Skeletal muscle cell (primary cell): ENCODE results near the gene CT47A1.
"Not testable (repeated sequence)": the region's sequence is repeated elsewhere in the genome, so short reads cannot be mapped to it uniquely, and the experiment has no call there.

Source experiments
- DNase-seq: peaks from one replicate; pipeline ENCODE4 v3.0.0-alpha.2; 2010; ENCODE audit warnings: low read depth
- H3K4me3 ChIP-seq: 2 replicates; pipeline ENCODE4 v1.5.1; 2011; ENCODE audit warnings: low read depth, mild to moderate bottlenecking, control low read depth, low read length, moderate library complexity

CT47A1 gene

DNA sequence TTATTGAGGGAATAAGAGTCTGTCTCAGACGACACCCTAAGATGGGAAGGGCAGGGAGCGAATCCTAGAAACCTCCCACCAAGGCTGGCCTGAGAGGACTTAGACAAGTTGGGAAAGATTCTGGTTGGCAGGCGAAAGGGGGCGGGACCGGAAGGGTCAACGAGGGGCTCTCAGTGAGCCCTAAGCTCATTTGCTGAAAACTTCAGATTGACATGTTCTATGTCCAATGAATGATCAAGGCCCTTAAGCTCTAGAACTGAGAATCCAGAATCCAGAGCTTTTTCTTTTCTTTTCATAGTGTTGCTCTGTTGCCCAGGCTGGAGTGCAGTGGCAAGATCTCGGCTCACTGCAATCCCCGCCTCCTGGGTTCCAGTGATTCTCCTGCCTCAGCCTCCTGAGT, at the start of gene CT47A1:
Gene CT47A1, minus strand, starts transcription at position 101 of the 400 bp plus-strand sequence. CDS start 231 bp downstream, outside the sequence.
- H3K4me3 ChIP-seq, DNase-seq: not testable (repeated sequence)

DNA sequence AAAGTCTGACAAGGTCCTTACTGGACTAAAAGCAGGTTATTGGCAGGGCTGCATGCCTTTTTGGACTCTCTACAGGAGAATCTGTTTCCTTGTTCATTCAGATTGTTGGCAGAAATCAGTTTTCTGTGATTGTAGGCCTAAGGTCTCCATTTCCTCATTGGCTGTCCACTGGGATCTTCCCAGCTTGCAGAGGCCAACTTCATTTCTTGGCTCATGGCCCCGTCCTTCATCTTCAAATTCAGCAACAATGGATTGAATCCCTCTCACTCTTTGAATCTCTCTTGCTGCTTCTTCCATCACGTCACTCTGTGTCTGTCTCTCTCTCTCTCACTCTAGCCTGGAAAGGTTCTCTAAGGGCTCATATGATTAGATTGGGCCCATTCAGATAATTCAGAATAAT, 47.0 kb upstream of the CT47A1 start:
- no peak for DNase-seq
- no peak overlapping the region for H3K4me3 ChIP-seq

DNA sequence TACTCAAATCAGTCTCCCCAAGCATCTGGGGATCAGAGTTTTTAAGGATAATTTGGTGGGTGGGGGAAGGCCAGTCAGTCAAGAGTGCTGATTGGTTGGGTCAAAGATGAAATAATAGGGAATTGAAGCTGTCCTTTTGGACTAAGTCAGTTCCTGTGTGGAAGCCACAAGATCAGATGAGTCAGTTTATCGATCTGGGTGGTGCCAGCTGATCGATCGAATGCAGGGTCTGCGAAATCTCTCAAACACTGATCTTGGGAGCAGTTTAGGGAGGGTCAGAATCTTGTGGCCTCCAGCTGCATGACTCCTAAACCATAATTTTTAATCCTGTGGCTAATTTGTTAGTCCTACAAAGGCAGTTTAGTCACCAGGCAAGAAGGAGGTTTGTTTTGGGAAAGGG, 44.5 kb upstream of the CT47A1 start:
- no peak for DNase-seq
- no peak overlapping the region for H3K4me3 ChIP-seq

DNA sequence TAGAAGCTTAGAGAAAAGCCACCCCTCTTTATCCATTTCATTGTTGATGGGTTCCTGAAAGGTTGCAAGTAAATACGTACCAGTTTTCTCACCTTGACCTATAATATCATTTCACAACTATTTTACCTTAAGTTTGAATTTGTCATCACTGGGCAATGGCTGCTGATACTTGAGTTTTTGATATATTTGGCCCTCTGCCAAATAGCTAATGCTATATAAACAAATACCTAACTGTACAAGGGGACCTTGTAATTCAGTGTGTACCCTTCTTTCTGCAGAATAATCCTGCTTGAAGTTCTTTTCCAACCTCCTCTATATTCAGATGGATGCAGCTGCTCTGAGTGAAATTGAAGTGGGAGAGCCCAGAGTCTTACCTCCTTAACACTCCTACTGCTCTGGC, 42.9 kb upstream of the CT47A1 start:
- no peak overlapping the region for H3K4me3 ChIP-seq
- DNase-seq = no peak

DNA sequence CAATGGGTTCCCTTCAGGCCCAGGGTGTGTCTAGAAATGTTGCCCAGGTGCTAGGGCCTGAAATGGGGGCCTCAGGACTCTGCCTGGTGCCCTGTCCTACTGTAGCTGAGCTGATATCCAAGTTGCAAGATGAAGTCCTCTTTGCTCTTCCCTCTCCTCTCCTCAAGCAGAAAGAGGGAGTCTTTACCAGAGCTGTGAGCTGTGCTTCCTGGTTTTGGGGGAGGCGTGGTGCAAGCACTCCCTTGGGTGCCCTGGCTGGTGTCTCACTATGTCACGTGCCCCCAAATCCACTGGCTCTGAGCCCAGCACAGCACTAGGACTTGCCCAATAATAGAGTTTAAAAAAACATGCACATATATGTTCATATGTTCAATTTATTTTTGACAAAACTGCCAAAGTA, 29.3 kb upstream of the CT47A1 start:
- DNase-seq = no peak
- no peak overlapping the region for H3K4me3 ChIP-seq

DNA sequence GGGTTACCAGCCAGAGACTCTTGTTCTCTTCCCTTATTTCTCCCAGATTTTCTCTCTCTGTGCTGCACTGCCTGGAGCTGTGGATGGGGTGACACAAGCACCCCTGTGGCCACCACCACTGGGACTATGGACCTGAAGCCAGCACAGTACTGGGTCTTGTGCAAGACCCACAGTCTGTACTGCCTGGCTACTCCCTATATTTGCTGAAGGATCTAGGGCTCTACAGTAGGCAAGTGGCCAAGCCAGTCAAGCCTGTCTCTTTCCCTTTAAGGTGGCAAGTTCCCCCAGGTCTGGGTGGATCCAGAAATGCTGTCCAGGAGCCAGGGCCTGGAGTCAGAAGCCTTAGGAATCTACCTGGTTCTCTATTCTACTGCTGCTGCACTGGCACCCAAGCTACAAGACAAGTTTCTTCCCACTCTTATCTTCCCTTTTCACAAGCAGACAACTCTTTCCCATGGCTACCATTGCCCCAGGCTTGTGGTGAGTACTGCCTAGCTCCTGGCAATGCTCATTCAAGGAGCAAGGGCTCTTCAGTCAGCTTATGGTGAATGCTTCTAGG, 28.4 kb upstream of the CT47A1 start:
- no peak for DNase-seq
- H3K4me3 ChIP-seq = no peak overlapping the region

DNA sequence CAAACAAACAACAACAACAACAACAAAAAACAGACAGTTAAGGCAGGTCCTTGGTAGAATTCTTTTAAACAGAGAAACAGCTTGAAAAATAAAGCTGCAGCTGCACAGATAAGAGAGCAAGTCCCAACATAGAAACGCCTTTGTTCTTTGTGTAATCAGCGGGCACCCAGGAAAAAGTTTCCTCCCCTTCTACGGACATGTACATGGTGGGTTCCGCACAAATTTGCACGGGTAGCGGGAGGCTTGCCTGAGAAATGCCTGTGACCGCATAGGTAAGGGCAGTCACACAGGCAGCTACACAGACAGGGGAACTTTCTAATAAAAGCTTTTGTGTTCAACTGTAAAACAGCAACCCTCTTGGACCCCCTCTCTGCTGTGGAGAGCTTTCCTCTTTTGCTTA, 25.7 kb upstream of the CT47A1 start:
- no peak overlapping the region for H3K4me3 ChIP-seq
- DNase-seq = no peak

DNA sequence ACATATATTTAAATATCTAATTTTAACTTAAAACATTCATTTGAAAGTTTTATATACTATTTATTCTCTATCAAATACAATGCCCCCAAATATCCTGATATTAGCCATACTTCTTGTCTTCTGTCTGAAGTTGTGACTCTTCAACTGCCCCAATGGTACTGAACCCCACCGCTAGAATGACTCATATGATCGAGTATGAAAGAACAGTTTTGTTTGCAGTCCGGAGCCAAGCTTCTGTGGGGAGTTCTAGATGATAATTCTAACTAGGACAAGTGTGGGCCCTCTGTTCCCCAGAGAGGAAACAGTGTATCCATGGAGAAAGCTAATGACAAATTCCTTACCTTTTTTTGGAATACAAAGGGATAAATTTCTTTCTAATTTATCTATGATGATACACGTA, 24.7 kb upstream of the CT47A1 start:
- DNase-seq = no peak
- H3K4me3 ChIP-seq = no peak overlapping the region

DNA sequence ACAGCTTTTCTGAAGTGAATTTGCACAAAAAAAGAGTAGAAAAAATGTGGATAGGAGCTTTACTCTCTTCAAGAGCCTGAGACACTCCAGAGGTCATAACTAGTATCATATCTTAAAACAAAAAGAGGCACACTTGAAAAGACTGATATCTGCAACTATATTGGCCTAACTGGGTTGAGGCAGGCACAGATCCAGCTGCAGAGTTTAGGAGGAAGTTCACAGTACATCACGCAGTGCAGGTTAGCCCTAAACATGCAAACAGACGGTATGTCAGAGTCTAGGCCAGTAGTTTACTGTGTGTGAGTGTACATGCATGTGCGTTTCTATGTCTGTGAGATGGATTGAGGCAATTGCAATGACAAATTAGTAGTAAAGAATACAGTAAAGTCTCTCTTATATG, 24.2 kb upstream of the CT47A1 start:
- H3K4me3 ChIP-seq = no peak overlapping the region
- no peak for DNase-seq

DNA sequence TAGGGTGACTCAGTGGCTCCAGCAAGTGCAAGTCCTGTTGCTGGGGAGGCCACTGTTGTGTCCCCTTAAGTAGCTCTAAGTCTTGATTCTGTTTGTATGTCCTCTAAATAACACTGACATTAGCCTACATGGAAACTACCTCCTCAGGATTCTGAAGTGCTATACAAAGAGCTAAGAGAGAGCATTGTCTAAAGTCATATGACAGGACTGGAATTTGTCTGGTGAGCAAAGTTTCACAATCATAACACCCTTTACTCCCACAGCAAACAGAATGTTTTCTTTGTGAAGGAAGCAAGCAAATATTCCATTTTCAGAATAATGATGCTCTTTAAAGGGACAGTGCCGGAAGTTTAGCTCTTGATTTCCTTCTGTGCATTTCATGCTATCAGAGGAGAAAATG, 23.4 kb upstream of the CT47A1 start:
- DNase-seq = no peak
- no peak overlapping the region for H3K4me3 ChIP-seq

DNA sequence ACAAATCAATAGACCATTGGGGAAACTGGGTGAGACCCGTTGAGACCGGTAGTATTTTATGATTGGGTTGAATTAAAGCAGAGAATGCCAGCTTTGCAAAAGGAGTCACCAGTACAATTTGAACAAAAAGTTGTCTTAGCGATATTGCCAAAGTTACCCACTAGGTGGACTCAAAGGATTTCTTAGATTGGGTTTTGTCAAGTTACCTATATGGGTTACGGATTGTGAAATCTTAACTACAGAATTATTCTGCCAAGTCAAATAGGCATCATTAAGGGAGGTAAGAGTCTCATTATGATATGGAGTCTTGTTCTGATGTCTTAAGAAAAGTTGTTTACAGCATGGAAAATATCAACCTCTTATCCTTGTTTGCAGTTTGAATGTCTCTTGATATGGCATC, 15.0 kb upstream of the CT47A1 start:
- no peak for DNase-seq
- H3K4me3 ChIP-seq = no peak overlapping the region

DNA sequence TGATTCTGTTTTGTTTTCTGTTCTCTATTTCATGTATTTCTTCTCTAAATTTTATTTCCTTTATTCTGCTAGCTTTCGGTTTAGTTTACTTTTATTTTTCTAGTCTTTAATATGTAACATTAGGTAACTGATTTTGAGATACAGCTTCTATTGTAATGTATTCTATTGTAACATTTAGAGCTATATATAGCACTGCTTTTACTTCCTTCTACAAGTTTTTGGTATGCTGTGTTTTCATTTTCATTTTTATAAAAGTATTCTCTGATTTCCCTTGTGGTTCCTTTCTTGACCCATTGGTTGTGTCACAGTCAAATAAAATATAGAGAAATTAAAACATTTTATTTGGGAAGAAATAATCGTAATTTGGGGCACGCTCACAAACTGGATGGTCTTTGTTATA, 13.9 kb upstream of the CT47A1 start:
- DNase-seq = no peak
- no peak overlapping the region for H3K4me3 ChIP-seq

DNA sequence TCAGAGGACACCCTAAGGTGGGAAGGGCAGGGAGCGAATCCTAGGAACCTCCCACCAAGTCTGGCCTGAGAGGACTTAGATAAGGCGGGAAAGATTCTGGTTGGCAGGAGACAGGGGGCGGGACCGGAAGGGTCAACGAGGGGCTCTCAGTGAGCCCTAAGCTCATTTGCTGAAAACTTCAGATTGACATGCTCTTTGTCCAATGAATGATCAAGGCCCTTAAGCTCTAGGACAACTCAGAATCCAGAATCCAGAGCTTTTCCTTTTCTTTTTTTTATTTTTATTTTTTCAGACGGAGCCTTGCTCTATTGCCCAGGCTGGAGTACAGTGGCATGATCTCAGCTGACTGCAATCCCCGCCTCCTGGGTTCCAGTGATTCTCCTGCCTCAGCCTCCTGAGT, 29.1 kb downstream of the CT47A1 start, which contains the start of gene CT47A7:
Gene CT47A7, minus strand, starts transcription at position 101 of the 400 bp plus-strand sequence. CDS start 255 bp downstream, outside the sequence.
- H3K4me3 ChIP-seq, DNase-seq: not testable (repeated sequence)
